Transverse colon (tissue), 4 donors: Measurements from ENCODE around the gene IZUMO4.
A peak's percentile ranks its signal among the peaks of the same experiment; 100 is the strongest.

Experiments
- CTCF ChIP-seq, 5 experiments: fragments of 200-600 bp in 3 of 5; fragments of 450-650 bp in 2 of 5; sonication (generic) in 3 of 5; IDR thresholded peaks; 1 replicate in 2 of 5; 2 replicates in 3 of 5; pipeline ENCODE4 v1.5.1; 2016 to 2017; ENCODE audit warnings: antibody characterized with exemption in 5 of 5, inconsistent platforms in 3 of 5, mild to moderate bottlenecking in 2 of 5, moderate library complexity in 1 of 5
- POLR2A ChIP-seq: fragments of 450-650 bp; IDR thresholded peaks from one replicate; pipeline ENCODE4 v1.6.1; 2016; ENCODE audit warnings: antibody characterized with exemption, mild to moderate bottlenecking, moderate library complexity
- POLR2AphosphoS5 ChIP-seq, 3 donors: sonication (generic); formaldehyde crosslinking; IDR thresholded peaks; one replicate each; pipeline ENCODE4 v1.6.1; 2016; ENCODE audit warnings: antibody characterized with exemption in 3 of 3

- TF ChIP-seq POLR2A (no peak), CTCF (IDR thresholded peaks at IDR 0.05) (no peak), POLR2AphosphoS5 (IDR thresholded peaks at IDR 0.05) (peak in 1 of 3 donors; percentile 51)
Observed at GRCh38 chr19:2047449-2048103, 49.1 kb upstream of the IZUMO4 start.
